Effector memory CD8-positive, alpha-beta T cell (primary cell): ENCODE measurements around the gene SOAT1.

Source experiments
- ATAC-seq: fragments of 150-1000 bp; cut with Tn5 transposase; replicated peaks from 2 replicates; pipeline ENCODE4 v1.10.0; 2021; ENCODE audit warnings: mild to moderate bottlenecking, moderate library complexity
- DNase-seq, 3 experiments: peaks; one replicate each; pipeline ENCODE4 v3.0.0; 2021
- H3K27ac Mint-ChIP-seq, 2 donors: one replicate each; pipeline ENCODE4 v1.8.0; 2022; ENCODE audit warnings: mild to moderate bottlenecking in 2 of 2, mixed read lengths in 2 of 2, moderate library complexity in 2 of 2
- H3K27me3 Mint-ChIP-seq, 2 donors: one replicate each; pipeline ENCODE4 v1.8.0; 2022; ENCODE audit warnings: mixed read lengths in 2 of 2
- H3K36me3 Mint-ChIP-seq: one replicate; pipeline ENCODE4 v1.8.0; 2022; ENCODE audit warnings: mild to moderate bottlenecking, moderate library complexity, mixed read lengths; ENCODE audit not compliant: insufficient read depth
- H3K4me1 Mint-ChIP-seq, 2 donors: one replicate each; pipeline ENCODE4 v1.8.0; 2022; ENCODE audit warnings: low read depth in 2 of 2, mixed read lengths in 2 of 2
- H3K4me3 Mint-ChIP-seq, 2 donors: one replicate each; pipeline ENCODE4 v1.8.0; 2022; ENCODE audit warnings: mild to moderate bottlenecking in 2 of 2, mixed read lengths in 2 of 2, moderate library complexity in 2 of 2
- H3K9me3 Mint-ChIP-seq, 2 donors: one replicate each; pipeline ENCODE4 v1.8.0; 2022; ENCODE audit warnings: mixed read lengths in 2 of 2

The SOAT1 gene

GRCh38 chr1:179287946-179288345 is 5.7 kb upstream of the SOAT1 start:
- H3K4me3 Mint-ChIP-seq, result no peak overlapping the region
- H3K36me3 Mint-ChIP-seq, result no peaks in the 10 kb centered on the region
- H3K4me1 Mint-ChIP-seq, result no peaks in the 10 kb centered on the region
- ATAC-seq (no peak), DNase-seq (no peak)
- H3K27ac Mint-ChIP-seq, result no peak overlapping the region
- H3K27me3 Mint-ChIP-seq, result peaks cover 0 to 5% of the 10 kb centered on the region in 2 donors
- H3K9me3 Mint-ChIP-seq, result no peaks in the 10 kb centered on the region

DNA sequence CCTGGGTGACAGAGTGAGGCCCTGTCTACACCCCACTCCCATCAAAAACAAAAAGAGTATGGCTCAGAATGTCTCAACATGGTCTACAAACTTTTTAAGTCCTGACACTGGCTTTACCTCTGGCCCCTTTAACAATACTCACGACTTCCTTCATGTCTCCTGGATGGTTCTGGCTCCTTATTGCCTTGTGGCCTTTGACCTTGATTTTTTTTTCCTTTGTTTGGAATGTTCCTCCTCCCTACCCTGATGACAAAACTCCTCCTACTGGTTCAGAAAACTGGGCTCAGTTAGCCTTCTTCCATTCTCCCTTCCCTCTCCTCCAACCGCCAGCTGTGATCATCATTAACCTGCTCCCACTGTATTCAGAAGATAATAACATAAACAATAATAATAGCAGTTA is 4.6 kb upstream of the SOAT1 start:
- Mint-ChIP-seq H3K36me3 (no peaks in the 10 kb centered on the region), H3K4me1 (peaks cover 4 to 5% of the 10 kb centered on the region in 2 donors), H3K27me3 (no peaks in the 10 kb centered on the region), H3K4me3 (no peak overlapping the region), H3K9me3 (no peaks in the 10 kb centered on the region), H3K27ac (no peak overlapping the region)
- ATAC-seq (no peak), DNase-seq (no peak)

DNA sequence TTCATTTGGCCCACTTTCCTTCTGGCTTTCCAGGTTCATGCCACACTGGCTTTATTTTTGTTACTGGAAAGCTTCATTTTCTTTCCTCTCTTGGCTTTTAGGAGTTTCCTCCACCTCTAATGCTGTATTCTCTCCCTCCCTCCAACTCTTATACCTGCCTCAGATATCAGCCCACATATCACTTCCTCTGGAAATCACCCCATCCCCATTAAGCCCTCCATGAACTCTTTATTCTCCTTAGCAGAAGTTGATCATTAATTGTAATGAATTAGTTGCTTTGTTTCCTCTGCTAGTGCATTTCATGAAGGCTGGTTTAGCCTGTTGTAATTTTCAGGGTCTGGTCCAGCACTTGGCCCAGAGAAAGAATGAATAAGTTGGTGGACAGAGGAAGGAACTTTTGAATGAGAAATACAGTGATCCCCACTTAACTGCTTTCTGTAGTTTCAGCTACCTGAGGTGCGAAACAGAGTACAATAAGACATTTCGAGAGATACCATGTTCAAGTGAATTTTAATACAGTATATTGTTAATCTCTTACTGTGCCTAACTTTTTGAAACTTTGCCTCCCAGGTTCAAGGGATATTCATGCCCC is 1.7 kb downstream of the SOAT1 start:
- ATAC-seq (no peak), DNase-seq (no peak)
- Mint-ChIP-seq H3K4me1 (peaks cover 27 to 45% of the 10 kb centered on the region in 2 donors), H3K4me3 (peak overlapping the region; percentile 90 to 94), H3K27me3 (no peaks in the 10 kb centered on the region), H3K27ac (peak overlapping the region; percentile 88 to 91), H3K9me3 (no peaks in the 10 kb centered on the region), H3K36me3 (no peaks in the 10 kb centered on the region)

- H3K9me3 Mint-ChIP-seq, result no peaks in the 10 kb centered on the region
- DNase-seq (no peak), ATAC-seq (no peak)
- no peaks in the 10 kb centered on the region for H3K36me3 Mint-ChIP-seq
- H3K4me1 Mint-ChIP-seq, result peaks cover 31 to 52% of the 10 kb centered on the region in 2 donors
- H3K27ac Mint-ChIP-seq, result peak overlapping the region in 1 of 2 donors; percentile 72
- H3K27me3 Mint-ChIP-seq, result no peaks in the 10 kb centered on the region
- H3K4me3 Mint-ChIP-seq, result peak overlapping the region in 1 of 2 donors; percentile 27
Measured at GRCh38 chr1:179296356-179297104, 2.9 kb downstream of the SOAT1 start.

GRCh38 chr1:179297105-179297378 is 3.4 kb downstream of the SOAT1 start:
- Mint-ChIP-seq H3K27me3 (no peaks in the 10 kb centered on the region), H3K4me1 (peaks cover 31 to 56% of the 10 kb centered on the region in 2 donors), H3K36me3 (no peaks in the 10 kb centered on the region), H3K9me3 (no peaks in the 10 kb centered on the region), H3K4me3 (peak overlapping the region in 1 of 2 donors; percentile 29), H3K27ac (no peak overlapping the region)
- ATAC-seq, result no peak
- DNase-seq, result no peak

GRCh38 chr1:179298952-179299351 is 5.4 kb downstream of the SOAT1 start:
- H3K4me3 Mint-ChIP-seq, result peak overlapping the region in 1 of 2 donors; percentile 20

GRCh38 chr1:179300112-179300511 is 6.5 kb downstream of the SOAT1 start:
- no peaks in the 10 kb centered on the region for H3K27me3 Mint-ChIP-seq
- H3K27ac Mint-ChIP-seq, result peak overlapping the region; percentile 49 to 68
- no peaks in the 10 kb centered on the region for H3K9me3 Mint-ChIP-seq
- peak overlapping the region in 1 of 2 donors; percentile 71 for H3K4me3 Mint-ChIP-seq
- DNase-seq (no peak), ATAC-seq (no peak)
- peaks cover 20% of the 10 kb centered on the region for H3K36me3 Mint-ChIP-seq
- peaks cover 31 to 60% of the 10 kb centered on the region in 2 donors for H3K4me1 Mint-ChIP-seq

More at GRCh38 chr1:179298952-179299351, 5.4 kb downstream of the SOAT1 start:
- peaks cover 10% of the 10 kb centered on the region for H3K36me3 Mint-ChIP-seq
- H3K9me3 Mint-ChIP-seq, result no peaks in the 10 kb centered on the region
- peak overlapping the region in 1 of 2 donors; percentile 3 for H3K27ac Mint-ChIP-seq
- no peaks in the 10 kb centered on the region for H3K27me3 Mint-ChIP-seq
- H3K4me1 Mint-ChIP-seq, result peaks cover 29 to 56% of the 10 kb centered on the region in 2 donors
- ATAC-seq, result peak; percentile 85
- peak; percentile 16 to 49 (median 24) for DNase-seq

DNA sequence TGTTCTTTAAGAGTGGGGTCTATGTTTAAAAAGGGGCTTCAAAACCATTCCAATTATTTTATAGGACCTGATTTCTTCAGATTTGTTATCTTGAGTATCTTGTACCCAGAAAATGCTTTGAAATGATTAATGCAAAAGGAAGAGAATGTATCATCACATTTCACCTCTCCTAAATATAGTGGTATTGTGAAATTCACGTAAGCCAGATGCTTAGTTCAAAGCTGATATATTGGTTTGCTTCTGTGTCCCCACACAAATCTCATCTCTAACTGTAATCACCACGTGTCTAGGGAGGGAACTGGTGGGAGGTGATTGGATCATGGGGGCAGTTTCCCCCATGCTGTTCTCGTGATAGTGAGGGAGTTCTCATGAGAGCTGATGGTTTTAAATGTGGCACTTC is 8.5 kb downstream of the SOAT1 start:
- ATAC-seq (no peak), DNase-seq (no peak)
- peak overlapping the region in 1 of 2 donors; percentile 23 for H3K27ac Mint-ChIP-seq
- peak overlapping the region in 1 of 2 donors; percentile 25 for H3K4me3 Mint-ChIP-seq
- peaks cover 27% of the 10 kb centered on the region for H3K36me3 Mint-ChIP-seq
- H3K9me3 Mint-ChIP-seq, result no peaks in the 10 kb centered on the region
- peaks cover 34 to 57% of the 10 kb centered on the region in 2 donors for H3K4me1 Mint-ChIP-seq
- no peaks in the 10 kb centered on the region for H3K27me3 Mint-ChIP-seq

DNA sequence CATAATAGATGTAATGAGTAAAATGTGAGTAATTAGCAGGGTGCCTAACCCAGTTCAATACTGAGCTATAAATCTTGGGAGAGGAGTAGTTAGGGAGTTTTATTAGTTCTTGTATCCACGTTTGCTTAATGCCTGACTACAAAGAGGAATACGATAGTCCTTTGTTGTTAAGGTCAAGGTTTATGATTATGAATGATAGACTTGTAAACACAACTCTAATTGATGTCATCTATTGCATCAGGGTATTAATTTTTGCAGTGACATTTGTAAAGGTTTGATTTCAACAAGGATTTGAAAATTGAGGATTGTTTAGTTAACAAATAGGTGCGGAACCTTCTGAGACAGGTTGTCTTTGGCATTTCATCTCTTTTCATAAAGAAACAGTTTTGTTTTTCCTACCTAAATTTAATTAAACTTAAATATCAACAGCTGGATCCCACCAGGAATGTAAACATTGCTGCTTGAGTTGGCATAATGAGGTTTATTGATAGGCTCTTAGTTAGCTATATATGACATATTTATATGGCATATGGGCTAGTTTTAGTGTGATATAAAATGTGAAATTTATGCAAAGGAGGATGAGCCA is 9.7 kb downstream of the SOAT1 start:
- no peak overlapping the region for H3K4me3 Mint-ChIP-seq
- DNase-seq, result no peak
- peaks cover 34% of the 10 kb centered on the region for H3K36me3 Mint-ChIP-seq
- no peaks in the 10 kb centered on the region for H3K9me3 Mint-ChIP-seq
- no peak for ATAC-seq
- H3K27ac Mint-ChIP-seq, result no peak overlapping the region
- H3K4me1 Mint-ChIP-seq, result peaks cover 31 to 52% of the 10 kb centered on the region in 2 donors
- H3K27me3 Mint-ChIP-seq, result no peaks in the 10 kb centered on the region

DNA sequence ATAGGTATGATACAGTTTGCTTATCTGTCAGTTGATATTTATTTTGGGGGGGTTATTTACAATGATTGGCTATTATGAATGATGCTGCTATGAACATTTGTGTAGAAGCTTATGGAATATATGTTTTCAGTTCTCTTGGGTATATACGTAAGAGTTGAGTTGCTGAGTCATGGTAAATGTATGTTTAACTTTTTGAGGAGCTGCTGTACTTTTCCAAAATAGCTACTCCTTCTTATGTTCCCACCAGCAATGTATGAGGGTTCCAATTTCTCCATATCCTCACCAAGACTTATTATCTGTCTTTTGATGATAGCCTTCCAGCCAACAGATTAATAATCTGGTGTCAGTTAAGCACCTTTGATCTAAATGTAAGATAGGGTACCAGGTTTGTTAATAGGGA is 11.9 kb downstream of the SOAT1 start:
- ATAC-seq, result no peak
- no peak overlapping the region for H3K4me3 Mint-ChIP-seq
- no peak for DNase-seq
- peak overlapping the region in 1 of 2 donors; percentile 20 for H3K27ac Mint-ChIP-seq
- H3K9me3 Mint-ChIP-seq, result no peaks in the 10 kb centered on the region
- H3K36me3 Mint-ChIP-seq, result peaks cover 48% of the 10 kb centered on the region
- peaks cover 20 to 35% of the 10 kb centered on the region in 2 donors for H3K4me1 Mint-ChIP-seq
- H3K27me3 Mint-ChIP-seq, result no peaks in the 10 kb centered on the region

DNA sequence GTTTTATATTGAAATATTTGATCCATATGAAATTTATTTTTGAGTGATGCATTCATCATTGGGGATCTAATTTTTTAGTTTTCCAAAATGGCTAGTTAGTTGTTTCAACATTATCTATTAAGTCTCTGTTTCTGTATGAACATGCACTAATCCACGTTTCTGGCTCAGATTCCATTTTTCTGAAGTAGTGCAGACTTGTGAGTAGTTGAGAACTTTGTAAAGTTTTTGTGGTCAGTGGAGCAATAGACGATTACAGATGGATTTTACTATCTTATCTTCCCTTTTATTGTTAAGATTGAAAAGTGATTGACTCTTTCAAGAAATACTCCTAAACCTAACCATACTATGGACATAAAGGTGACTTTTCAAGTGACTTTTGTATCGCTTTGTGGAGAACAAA is 16.7 kb downstream of the SOAT1 start:
- Mint-ChIP-seq H3K27me3 (no peaks in the 10 kb centered on the region), H3K27ac (peak overlapping the region in 1 of 2 donors; percentile 52), H3K9me3 (no peaks in the 10 kb centered on the region), H3K36me3 (peaks cover 45% of the 10 kb centered on the region), H3K4me3 (no peak overlapping the region), H3K4me1 (peaks cover 21 to 30% of the 10 kb centered on the region in 2 donors)
- ATAC-seq (no peak), DNase-seq (no peak)

- Mint-ChIP-seq H3K4me3 (no peak overlapping the region), H3K4me1 (peaks cover 20 to 26% of the 10 kb centered on the region in 2 donors), H3K27ac (peak overlapping the region in 1 of 2 donors; percentile 52), H3K27me3 (no peaks in the 10 kb centered on the region), H3K36me3 (peaks cover 41% of the 10 kb centered on the region), H3K9me3 (no peaks in the 10 kb centered on the region)
- no peak for DNase-seq
- ATAC-seq, result no peak
Measured at GRCh38 chr1:179310721-179311120, 17.1 kb downstream of the SOAT1 start.

DNA sequence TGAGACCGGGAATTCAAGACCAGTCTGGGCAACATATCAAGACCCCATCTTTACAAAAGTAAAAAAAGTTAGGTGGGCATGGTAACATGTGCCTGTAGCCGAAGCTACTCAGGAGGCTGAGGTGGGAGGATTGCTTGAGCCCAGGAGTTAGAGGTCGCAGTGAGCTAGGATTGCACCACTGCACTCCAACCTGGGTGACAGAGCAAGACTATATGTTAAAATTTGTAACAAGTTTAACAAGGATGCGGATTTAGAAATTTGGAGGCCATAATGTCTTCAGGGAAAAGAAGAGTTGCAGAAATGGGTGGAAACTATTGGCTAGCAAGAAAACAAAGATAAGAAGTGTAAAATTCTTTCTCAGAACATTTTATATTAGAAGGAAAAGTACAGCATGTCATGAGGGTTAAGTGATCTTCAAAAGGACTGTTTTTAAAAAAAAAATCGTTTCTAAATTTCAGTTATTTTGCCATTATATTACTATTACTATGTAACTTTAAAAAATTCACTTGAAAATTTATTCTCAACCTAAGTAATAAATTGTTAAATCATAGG is 17.6 kb downstream of the SOAT1 start:
- Mint-ChIP-seq H3K4me1 (peaks cover 15 to 21% of the 10 kb centered on the region in 2 donors), H3K4me3 (no peak overlapping the region), H3K27ac (no peak overlapping the region), H3K36me3 (peaks cover 42% of the 10 kb centered on the region), H3K9me3 (no peaks in the 10 kb centered on the region), H3K27me3 (no peaks in the 10 kb centered on the region)
- DNase-seq, result no peak
- ATAC-seq, result no peak
